IPS-20b (cell line): Measurements from ENCODE around the gene SF3B3.

Experiments used
- H3K27ac ChIP-seq: one replicate; pipeline ENCODE4 v1.5.1; 2013; ENCODE audit warnings: low read length
- H3K27me3 ChIP-seq: 2 replicates; pipeline ENCODE4 v1.6.1; 2013; ENCODE audit warnings: mild to moderate bottlenecking, low read length, inconsistent platforms; ENCODE audit not compliant: insufficient read depth
- H3K36me3 ChIP-seq: 2 replicates; pipeline ENCODE4 v1.6.1; 2013; ENCODE audit warnings: low read depth, mild to moderate bottlenecking, inconsistent platforms, low read length, moderate library complexity; ENCODE audit not compliant: insufficient read depth
- H3K4me1 ChIP-seq: 2 replicates; pipeline ENCODE4 v1.6.1; 2013; ENCODE audit warnings: mild to moderate bottlenecking, control low read depth, inconsistent platforms, low read length, moderate library complexity; ENCODE audit not compliant: insufficient read depth
- H3K4me3 ChIP-seq: 2 replicates; pipeline ENCODE4 v1.5.1; 2013; ENCODE audit warnings: mild to moderate bottlenecking, low read length, inconsistent platforms
- H3K9ac ChIP-seq: 2 replicates; pipeline ENCODE4 v1.6.1; 2013; ENCODE audit warnings: low read depth, mild to moderate bottlenecking, inconsistent platforms, low read length, moderate library complexity
- H3K9me3 ChIP-seq: 2 replicates; pipeline ENCODE4 v1.6.1; 2013; ENCODE audit warnings: mild to moderate bottlenecking, low read depth, low read length, inconsistent platforms; ENCODE audit not compliant: insufficient read depth

Gene SF3B3

GRCh38 chr16:70484867-70485266, 38.7 kb upstream of the SF3B3 start:
- Histone ChIP-seq H3K27me3 (no peaks in the 10 kb centered on the region), H3K9ac (no peak overlapping the region), H3K9me3 (no peaks in the 10 kb centered on the region), H3K36me3 (peaks cover 41% of the 10 kb centered on the region), H3K4me1 (no peaks in the 10 kb centered on the region), H3K4me3 (no peak overlapping the region), H3K27ac (no peak overlapping the region)

- Histone ChIP-seq H3K27ac (no peak overlapping the region), H3K27me3 (no peaks in the 10 kb centered on the region), H3K4me3 (no peak overlapping the region), H3K36me3 (peaks cover 34% of the 10 kb centered on the region), H3K9me3 (no peaks in the 10 kb centered on the region), H3K9ac (no peak overlapping the region), H3K4me1 (no peaks in the 10 kb centered on the region)
These were observed 33.4 kb upstream of the SF3B3 start for GRCh38 chr16:70490261-70490660.

GRCh38 chr16:70493802-70494201, 29.8 kb upstream of the SF3B3 start:
- Histone ChIP-seq H3K4me3 (no peak overlapping the region), H3K9ac (no peak overlapping the region), H3K27ac (no peak overlapping the region), H3K36me3 (peaks cover 61% of the 10 kb centered on the region), H3K9me3 (no peaks in the 10 kb centered on the region), H3K4me1 (no peaks in the 10 kb centered on the region), H3K27me3 (no peaks in the 10 kb centered on the region)

GRCh38 chr16:70494202-70494770, 29.3 kb upstream of the SF3B3 start:
- Histone ChIP-seq H3K4me3 (no peak overlapping the region), H3K27ac (no peak overlapping the region), H3K27me3 (no peaks in the 10 kb centered on the region), H3K9ac (no peak overlapping the region), H3K36me3 (peaks cover 62% of the 10 kb centered on the region), H3K4me1 (no peaks in the 10 kb centered on the region), H3K9me3 (no peaks in the 10 kb centered on the region)

GRCh38 chr16:70494777-70495176, 28.8 kb upstream of the SF3B3 start:
- Histone ChIP-seq H3K27ac (no peak overlapping the region), H3K27me3 (no peaks in the 10 kb centered on the region), H3K9ac (no peak overlapping the region), H3K4me1 (no peaks in the 10 kb centered on the region), H3K9me3 (no peaks in the 10 kb centered on the region), H3K36me3 (peaks cover 60% of the 10 kb centered on the region), H3K4me3 (no peak overlapping the region)

- no peaks in the 10 kb centered on the region for H3K9me3 ChIP-seq
- H3K27me3 ChIP-seq: no peaks in the 10 kb centered on the region
- no peaks in the 10 kb centered on the region for H3K4me1 ChIP-seq
- peaks cover 57% of the 10 kb centered on the region for H3K36me3 ChIP-seq
- no peak overlapping the region for H3K4me3 ChIP-seq
- no peak overlapping the region for H3K9ac ChIP-seq
- H3K27ac ChIP-seq: no peak overlapping the region
These were observed 28.0 kb upstream of the SF3B3 start for GRCh38 chr16:70495425-70496182.

GRCh38 chr16:70496513-70496912, 27.1 kb upstream of the SF3B3 start:
- Histone ChIP-seq H3K36me3 (peaks cover 60% of the 10 kb centered on the region), H3K4me1 (no peaks in the 10 kb centered on the region), H3K4me3 (no peak overlapping the region), H3K27ac (no peak overlapping the region), H3K9ac (no peak overlapping the region), H3K27me3 (no peaks in the 10 kb centered on the region), H3K9me3 (no peaks in the 10 kb centered on the region)

GRCh38 chr16:70508752-70509151, 14.9 kb upstream of the SF3B3 start:
- Histone ChIP-seq H3K9me3 (no peaks in the 10 kb centered on the region), H3K27me3 (no peaks in the 10 kb centered on the region), H3K27ac (no peak overlapping the region), H3K4me1 (no peaks in the 10 kb centered on the region), H3K9ac (no peak overlapping the region), H3K4me3 (no peak overlapping the region), H3K36me3 (peaks cover 62% of the 10 kb centered on the region)

GRCh38 chr16:70510216-70510615, 13.4 kb upstream of the SF3B3 start:
- Histone ChIP-seq H3K27me3 (no peaks in the 10 kb centered on the region), H3K36me3 (peaks cover 69% of the 10 kb centered on the region), H3K4me1 (no peaks in the 10 kb centered on the region), H3K27ac (no peak overlapping the region), H3K9me3 (no peaks in the 10 kb centered on the region), H3K4me3 (no peak overlapping the region), H3K9ac (no peak overlapping the region)

GRCh38 chr16:70511833-70512232, 11.8 kb upstream of the SF3B3 start:
- Histone ChIP-seq H3K4me3 (no peak overlapping the region), H3K36me3 (peaks cover 80% of the 10 kb centered on the region)

GRCh38 chr16:70512456-70512855, 11.2 kb upstream of the SF3B3 start:
- H3K27ac ChIP-seq: no peak overlapping the region
- H3K9ac ChIP-seq: no peak overlapping the region
- no peaks in the 10 kb centered on the region for H3K9me3 ChIP-seq
- no peak overlapping the region for H3K4me3 ChIP-seq
- H3K36me3 ChIP-seq: peaks cover 80% of the 10 kb centered on the region
- H3K4me1 ChIP-seq: no peaks in the 10 kb centered on the region
- no peaks in the 10 kb centered on the region for H3K27me3 ChIP-seq

More at GRCh38 chr16:70511833-70512232, 11.8 kb upstream of the SF3B3 start:
- Histone ChIP-seq H3K27ac (no peak overlapping the region), H3K9ac (no peak overlapping the region), H3K9me3 (no peaks in the 10 kb centered on the region), H3K27me3 (no peaks in the 10 kb centered on the region), H3K4me1 (no peaks in the 10 kb centered on the region)

GRCh38 chr16:70520612-70521297, 2.9 kb upstream of the SF3B3 start:
- Histone ChIP-seq H3K9me3 (no peaks in the 10 kb centered on the region), H3K4me1 (peaks cover 9% of the 10 kb centered on the region; the same call in 1 of the 2 replicates), H3K4me3 (no peak overlapping the region), H3K9ac (no peak overlapping the region), H3K27ac (no peak overlapping the region), H3K36me3 (peaks cover 24% of the 10 kb centered on the region), H3K27me3 (no peaks in the 10 kb centered on the region)
